Breast epithelium (tissue), 4 donors: ENCODE results near the gene TRIOBP. TPM values are rescaled to one million over a fixed set of nuclear protein-coding genes. Genes with fewer than 3 reads are reported as not detected.

Experiments used
- DNase-seq, 2 donors: peaks; one replicate each; pipeline ENCODE4 v3.0.0-alpha.2; 2019; ENCODE audit warnings: low spot score in 2 of 2
- H3K27ac ChIP-seq, 2 donors: fragments of 200-600 bp; sonication (generic) in 1 of 2; one replicate each; pipeline ENCODE4 v1.5.1; 2016 to 2019; ENCODE audit warnings: mild to moderate bottlenecking in 1 of 2
- H3K27me3 ChIP-seq, 2 donors: fragments of 200-600 bp; sonication (generic) in 1 of 2; one replicate each; pipeline versions ENCODE4 v1.5.1 to v1.6.0; 2017 to 2019; ENCODE audit warnings: control low read depth in 1 of 2, mild to moderate bottlenecking in 1 of 2
- H3K36me3 ChIP-seq: fragments of 200-600 bp; one replicate; pipeline ENCODE4 v1.5.1; 2019
- H3K4me1 ChIP-seq, 2 donors: fragments of 200-600 bp; sonication (generic); one replicate each; pipeline ENCODE4 v1.5.1; 2016 to 2019; ENCODE audit warnings: control low read depth in 1 of 2
- H3K4me3 ChIP-seq, 3 donors: fragments of 200-600 bp; sonication (generic); 1 replicate in 2 of 3; 2 replicates in 1 of 3; pipeline ENCODE4 v1.5.1; 2016 to 2019; ENCODE audit warnings: mild to moderate bottlenecking in 3 of 3, moderate library complexity in 2 of 3
- H3K9me3 ChIP-seq, 2 donors: fragments of 200-600 bp; sonication (generic) in 1 of 2; one replicate each; pipeline ENCODE4 v1.5.1; 2016 to 2019; ENCODE audit warnings: control low read depth in 1 of 2
- CTCF ChIP-seq, 3 donors: fragments of 450-650 bp; IDR thresholded peaks; one replicate each; pipeline ENCODE4 v1.5.1; 2016 to 2017; ENCODE audit warnings: antibody characterized with exemption in 3 of 3, mild to moderate bottlenecking in 3 of 3, moderate library complexity in 3 of 3
- POLR2A ChIP-seq: fragments of 450-650 bp; IDR thresholded peaks from one replicate; pipeline ENCODE4 v1.6.1; 2016; ENCODE audit warnings: antibody characterized with exemption, mild to moderate bottlenecking, moderate library complexity
- POLR2AphosphoS5 ChIP-seq, 3 donors: sonication (generic); formaldehyde crosslinking; IDR thresholded peaks; one replicate each; pipeline ENCODE4 v1.6.1; 2017; ENCODE audit warnings: antibody characterized with exemption in 3 of 3
- intact Hi-C: fragments of 100-400 bp; cut with DNase I; formaldehyde crosslinking; loops from one replicate; pipeline ENCODE4 v1.15.1; 2023; ENCODE audit warnings: low total_unique reads
- total RNA-seq, 3 donors: library from RNA; depleted of rRNA; stranded (reverse); fragments of >200 nt; gene quantifications; one replicate each; pipeline ENCODE4 v1.1.0, GENCODE V29; 2016

TRIOBP gene
- total RNA-seq, 3 donors from 2014 or later: 78.3 to 95.0 (median 88.3) TPM

DNA sequence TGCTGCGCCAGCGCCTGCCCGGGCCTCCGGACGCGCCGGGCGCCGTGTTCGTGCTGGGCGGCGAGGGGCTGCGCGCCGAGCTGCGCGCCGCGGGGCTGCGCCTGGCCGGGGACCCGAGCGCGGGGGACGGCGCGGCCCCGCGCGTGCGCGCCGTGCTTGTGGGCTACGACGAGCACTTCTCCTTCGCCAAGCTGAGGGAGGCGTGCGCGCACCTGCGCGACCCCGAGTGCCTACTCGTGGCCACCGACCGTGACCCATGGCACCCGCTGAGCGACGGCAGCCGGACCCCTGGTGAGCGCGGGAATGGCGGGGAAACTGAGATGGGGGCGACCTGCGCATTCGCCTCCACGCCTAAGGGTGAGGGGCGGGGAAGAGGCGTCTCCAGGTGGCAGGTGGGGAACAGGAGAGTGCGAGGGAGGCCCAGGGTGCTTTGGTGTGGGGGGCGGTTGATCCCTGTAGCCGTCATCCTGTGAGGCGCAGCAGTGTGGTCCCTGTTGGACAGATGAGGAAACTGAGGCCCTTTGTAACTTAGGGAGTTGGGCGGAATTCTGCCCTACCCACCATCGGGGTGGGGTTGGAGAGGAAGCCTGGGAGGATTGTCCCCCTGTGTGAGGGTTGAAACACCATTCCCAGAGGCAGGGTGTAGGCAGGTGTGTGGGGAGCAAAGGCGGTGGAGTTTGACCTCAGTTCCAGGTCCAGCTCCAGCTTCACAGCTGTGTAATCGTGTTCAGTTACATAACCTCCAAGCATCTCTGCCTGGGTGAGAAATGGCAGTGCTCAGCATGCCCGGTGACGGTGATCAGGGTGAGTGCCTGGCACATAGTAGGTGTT, 37.6 kb upstream of the TRIOBP start:
- Histone ChIP-seq H3K4me3 (peak overlapping the region; percentile 46 to 97 (median 71)), H3K9me3 (no peaks in the 10 kb centered on the region), H3K27ac (peak overlapping the region; percentile 40 to 76), H3K4me1 (peaks cover 4 to 17% of the 10 kb centered on the region in 2 donors), H3K27me3 (no peaks in the 10 kb centered on the region), H3K36me3 (no peaks in the 10 kb centered on the region)
- intact Hi-C loops: loop anchor here (10.0 kb wide), 1 partner anchor 136 kb away; no protein-coding TSS in a partner anchor
- DNase-seq: no peak
- TF ChIP-seq POLR2AphosphoS5 (IDR thresholded peaks at IDR 0.05) (no peak), POLR2A (no peak), CTCF (IDR thresholded peaks at IDR 0.05) (no peak)

DNA sequence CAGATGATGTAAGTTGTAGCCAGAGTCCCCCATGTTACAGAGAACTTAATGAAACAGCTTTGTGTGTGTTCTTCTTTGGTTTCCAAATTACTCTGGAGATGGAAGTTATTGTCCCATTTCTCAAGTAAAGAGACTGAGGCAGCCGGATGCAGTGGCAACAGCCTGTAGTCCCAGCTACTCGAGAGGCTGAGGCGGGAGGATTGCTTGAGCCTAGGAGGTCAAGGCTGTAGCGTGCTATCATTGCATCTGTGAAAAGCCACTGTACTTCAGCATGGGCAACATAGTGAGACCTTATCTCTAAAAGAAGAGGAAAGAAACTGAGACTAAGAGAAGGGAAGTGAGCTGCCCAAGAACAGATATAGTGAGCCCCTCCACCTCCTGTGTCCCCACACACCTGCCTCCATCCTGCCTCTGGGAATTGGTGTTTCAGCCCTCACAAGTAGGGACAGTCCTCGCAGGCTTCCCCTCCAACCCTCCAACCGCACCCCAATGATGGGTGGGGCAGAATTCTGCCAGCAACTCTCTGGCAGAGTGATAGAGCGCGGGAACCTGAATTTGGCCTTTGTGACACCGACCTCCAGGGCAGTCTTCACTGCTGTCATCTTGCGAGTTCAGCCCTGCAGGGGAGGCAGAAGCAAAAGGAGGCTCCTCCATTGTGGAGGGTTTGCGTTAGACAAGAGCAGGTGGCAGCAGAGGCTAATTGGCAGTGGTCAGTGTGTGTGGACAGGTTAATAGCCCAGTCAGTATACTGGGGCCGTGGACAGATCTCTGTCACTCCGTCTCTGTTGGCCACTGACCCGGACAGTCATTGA, 36.7 kb upstream of the TRIOBP start:
- Histone ChIP-seq H3K27me3 (no peaks in the 10 kb centered on the region), H3K27ac (peak overlapping the region; percentile 7 to 63), H3K36me3 (no peaks in the 10 kb centered on the region), H3K9me3 (no peaks in the 10 kb centered on the region), H3K4me1 (peaks cover 4 to 17% of the 10 kb centered on the region in 2 donors), H3K4me3 (peak overlapping the region in 2 of 3 donors; percentile 71 to 97)
- intact Hi-C loops: loop anchor here (10.0 kb wide), 1 partner anchor 135 kb away; no protein-coding TSS in a partner anchor
- no peak for DNase-seq
- no peak for TF ChIP-seq POLR2A
- TF ChIP-seq CTCF (IDR thresholded peaks at IDR 0.05): no peak
- no peak for TF ChIP-seq POLR2AphosphoS5 (IDR thresholded peaks at IDR 0.05)

DNA sequence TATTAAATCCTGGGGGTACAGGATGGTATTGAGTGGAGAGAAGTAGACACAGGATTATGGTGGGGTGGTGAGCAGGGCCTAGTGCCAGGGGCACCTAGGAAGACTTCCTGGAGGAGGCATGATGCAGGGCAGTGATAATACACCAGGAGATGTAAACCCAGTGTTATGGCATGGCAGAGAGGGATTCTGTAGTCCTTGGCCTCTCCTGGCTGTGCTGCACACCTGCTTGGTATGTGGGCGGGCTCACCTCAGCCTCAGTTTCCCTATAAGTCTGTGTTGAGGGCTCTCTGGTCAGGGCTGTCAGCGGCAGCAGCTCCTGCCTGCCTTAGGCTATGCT, 36.2 kb upstream of the TRIOBP start:
- no peak for DNase-seq
- H3K4me3 ChIP-seq: peak overlapping the region in 1 of 3 donors; percentile 1
- H3K27ac ChIP-seq: peak overlapping the region; percentile 63 to 82
- no peaks in the 10 kb centered on the region for H3K36me3 ChIP-seq
- no peaks in the 10 kb centered on the region for H3K9me3 ChIP-seq
- intact Hi-C loops: no loop called here
- TF ChIP-seq POLR2A (no peak), CTCF (IDR thresholded peaks at IDR 0.05) (no peak), POLR2AphosphoS5 (IDR thresholded peaks at IDR 0.05) (no peak)
- H3K4me1 ChIP-seq: peaks cover 4 to 17% of the 10 kb centered on the region in 2 donors
- no peaks in the 10 kb centered on the region for H3K27me3 ChIP-seq

DNA sequence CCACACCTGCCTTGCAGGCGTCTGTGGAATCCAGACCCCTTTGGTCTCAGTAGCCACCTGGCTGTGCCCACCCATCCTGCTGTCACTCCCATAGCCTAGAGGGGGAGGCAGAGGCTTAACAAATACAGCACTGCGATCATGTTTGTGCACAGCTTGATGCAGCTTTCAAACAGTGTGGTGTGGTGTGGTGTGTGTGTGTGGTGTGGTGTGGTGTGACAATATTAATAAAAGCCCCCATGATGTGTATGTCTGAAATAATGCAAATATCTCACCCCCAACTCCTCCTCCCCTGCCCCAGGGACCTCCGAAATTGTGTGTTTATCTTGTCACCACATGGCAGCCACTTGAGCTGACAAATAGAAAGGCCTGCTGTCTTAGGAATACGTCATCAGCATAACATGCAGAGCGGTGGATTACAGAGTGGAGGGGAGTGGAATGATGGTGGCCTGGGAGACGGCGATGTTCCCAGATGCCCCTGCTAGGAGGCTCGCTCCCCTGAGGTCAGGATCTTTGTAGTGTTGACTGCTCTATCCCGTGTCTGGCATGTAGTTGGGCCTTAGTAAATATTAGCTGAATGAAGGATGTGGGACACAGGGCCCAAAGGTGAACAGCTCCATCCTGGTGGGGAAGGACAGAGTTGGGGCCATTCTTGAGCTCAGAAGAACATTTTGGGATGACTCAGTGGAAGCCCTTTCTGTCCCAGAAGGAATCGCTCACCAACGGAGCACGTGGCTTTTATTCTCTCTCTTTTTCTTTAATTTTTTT, 35.5 kb upstream of the TRIOBP start:
- intact Hi-C loops: no loop called here

More for the DNA sequence above, 35.5 kb upstream of the TRIOBP start:
- TF ChIP-seq CTCF (IDR thresholded peaks at IDR 0.05) (no peak), POLR2A (no peak), POLR2AphosphoS5 (IDR thresholded peaks at IDR 0.05) (no peak)
- Histone ChIP-seq H3K4me1 (peaks cover 4 to 17% of the 10 kb centered on the region in 2 donors), H3K27me3 (no peaks in the 10 kb centered on the region), H3K27ac (peak overlapping the region; percentile 63 to 82), H3K4me3 (peak overlapping the region in 1 of 3 donors; percentile 1), H3K36me3 (no peaks in the 10 kb centered on the region), H3K9me3 (no peaks in the 10 kb centered on the region)
- DNase-seq: no peak
